Upper lobe of right lung (tissue), 1 donor: ENCODE data around the gene LYPD3. TPM values are rescaled to one million over a fixed set of nuclear protein-coding genes. Genes with fewer than 3 reads are reported as not detected.
"Not testable (repeated sequence)": the region's sequence is repeated elsewhere in the genome, so short reads cannot be mapped to it uniquely, and the experiment has no call there.

Experiments used
- ATAC-seq: fragments of 200-7000 bp; cut with Tn5 transposase; one replicate; pipeline ENCODE4 v1.9.1; 2020; ENCODE audit warnings: mild to moderate bottlenecking, moderate library complexity
- DNase-seq: peaks from one replicate; pipeline ENCODE4 v3.0.0-alpha.2; 2020
- H3K27ac ChIP-seq: fragments of 200-600 bp; one replicate; pipeline ENCODE4 v1.8.0; 2022
- H3K27me3 ChIP-seq: fragments of 200-600 bp; one replicate; pipeline ENCODE4 v1.8.0; 2022; ENCODE audit warnings: mild to moderate bottlenecking
- H3K36me3 ChIP-seq: fragments of 200-600 bp; one replicate; pipeline ENCODE4 v1.8.0; 2022
- H3K4me1 ChIP-seq: fragments of 200-600 bp; one replicate; pipeline ENCODE4 v1.8.0; 2022
- H3K4me3 ChIP-seq: fragments of 200-600 bp; one replicate; pipeline ENCODE4 v1.8.0; 2022; ENCODE audit warnings: mild to moderate bottlenecking
- H3K9me3 ChIP-seq: fragments of 200-600 bp; one replicate; pipeline ENCODE4 v1.8.0; 2022
- intact Hi-C: fragments of 100-400 bp; cut with DNase I; formaldehyde crosslinking; loops from one replicate; pipeline ENCODE4 v1.11.0; 2022
- total RNA-seq: library from RNA; stranded (reverse); fragmentation: NEBNext Ultra II Directional; extraction: Animal tissue kit (Norgen Biotek cat#: 25700); gene quantifications from one replicate; pipeline ENCODE4 v1.2.1, GENCODE V29; 2021
- TF ChIP-seq, protein P1 (sequence below): fragments of 200-600 bp; IDR thresholded peaks from one replicate; pipeline ENCODE4 v1.8.0; 2022; ENCODE audit warnings: antibody characterized with exemption
- donor health status: DM: no; HTN: yes; CAD: no; lungs with severe emphysema.

Gene LYPD3
- total RNA-seq, 1 donor from 2014 or later, result 0.75 TPM

DNA sequence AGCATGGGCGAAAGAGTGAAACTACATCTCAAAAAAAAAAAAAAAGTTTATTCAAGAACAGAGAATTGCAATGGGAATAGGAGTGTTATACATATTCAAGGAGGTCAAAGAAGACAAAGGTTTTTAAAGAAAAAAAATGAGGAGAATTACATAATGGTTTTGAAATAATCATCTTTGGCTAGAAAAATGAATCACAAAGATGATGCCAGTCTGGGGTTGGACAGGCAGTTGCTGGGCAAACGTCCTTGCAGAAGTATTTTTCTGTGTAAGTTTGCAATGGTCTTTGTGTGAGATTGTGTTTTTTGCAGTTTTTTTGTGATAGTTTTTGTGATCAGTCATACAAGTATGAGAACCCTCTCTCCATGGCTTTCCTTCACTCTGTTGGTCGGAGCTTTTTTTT lies 23.7 kb downstream of the LYPD3 start:
- Histone ChIP-seq H3K9me3 (no peaks in the 10 kb centered on the region), H3K27ac (no peak overlapping the region), H3K4me1 (peaks cover 11% of the 10 kb centered on the region), H3K27me3 (no peaks in the 10 kb centered on the region), H3K36me3 (no peaks in the 10 kb centered on the region), H3K4me3 (no peak overlapping the region)
- TF ChIP-seq, protein P1, sequence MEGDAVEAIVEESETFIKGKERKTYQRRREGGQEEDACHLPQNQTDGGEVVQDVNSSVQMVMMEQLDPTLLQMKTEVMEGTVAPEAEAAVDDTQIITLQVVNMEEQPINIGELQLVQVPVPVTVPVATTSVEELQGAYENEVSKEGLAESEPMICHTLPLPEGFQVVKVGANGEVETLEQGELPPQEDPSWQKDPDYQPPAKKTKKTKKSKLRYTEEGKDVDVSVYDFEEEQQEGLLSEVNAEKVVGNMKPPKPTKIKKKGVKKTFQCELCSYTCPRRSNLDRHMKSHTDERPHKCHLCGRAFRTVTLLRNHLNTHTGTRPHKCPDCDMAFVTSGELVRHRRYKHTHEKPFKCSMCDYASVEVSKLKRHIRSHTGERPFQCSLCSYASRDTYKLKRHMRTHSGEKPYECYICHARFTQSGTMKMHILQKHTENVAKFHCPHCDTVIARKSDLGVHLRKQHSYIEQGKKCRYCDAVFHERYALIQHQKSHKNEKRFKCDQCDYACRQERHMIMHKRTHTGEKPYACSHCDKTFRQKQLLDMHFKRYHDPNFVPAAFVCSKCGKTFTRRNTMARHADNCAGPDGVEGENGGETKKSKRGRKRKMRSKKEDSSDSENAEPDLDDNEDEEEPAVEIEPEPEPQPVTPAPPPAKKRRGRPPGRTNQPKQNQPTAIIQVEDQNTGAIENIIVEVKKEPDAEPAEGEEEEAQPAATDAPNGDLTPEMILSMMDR, result no peak
- intact Hi-C loops, result no loop called here
- DNase-seq (no peak), ATAC-seq (no peak)

DNA sequence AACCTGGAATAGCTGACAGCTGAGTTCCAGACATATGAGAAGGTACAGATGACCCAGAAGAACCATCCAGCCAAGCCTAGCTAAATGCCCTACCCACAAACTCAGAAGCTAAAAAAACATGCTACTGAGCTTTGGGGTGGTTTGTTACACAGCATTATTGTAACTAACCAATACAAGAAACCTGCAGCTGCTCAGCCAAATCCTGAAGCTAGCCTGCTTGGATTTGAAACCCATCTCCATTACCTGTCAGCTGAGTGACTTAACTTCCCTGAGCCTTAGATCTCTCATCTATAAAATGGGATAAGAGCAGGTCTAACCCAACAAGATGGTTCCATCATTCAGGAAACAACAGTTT lies 25.7 kb downstream of the LYPD3 start:
- no peaks in the 10 kb centered on the region for H3K36me3 ChIP-seq
- H3K4me3 ChIP-seq, result no peak overlapping the region
- no peaks in the 10 kb centered on the region for H3K9me3 ChIP-seq
- no peaks in the 10 kb centered on the region for H3K27me3 ChIP-seq
- intact Hi-C loops, result no loop called here
- TF ChIP-seq, protein P1, result no peak
- no peak for ATAC-seq
- no peak for DNase-seq
- peaks cover 11% of the 10 kb centered on the region for H3K4me1 ChIP-seq
- H3K27ac ChIP-seq, result no peak overlapping the region

DNA sequence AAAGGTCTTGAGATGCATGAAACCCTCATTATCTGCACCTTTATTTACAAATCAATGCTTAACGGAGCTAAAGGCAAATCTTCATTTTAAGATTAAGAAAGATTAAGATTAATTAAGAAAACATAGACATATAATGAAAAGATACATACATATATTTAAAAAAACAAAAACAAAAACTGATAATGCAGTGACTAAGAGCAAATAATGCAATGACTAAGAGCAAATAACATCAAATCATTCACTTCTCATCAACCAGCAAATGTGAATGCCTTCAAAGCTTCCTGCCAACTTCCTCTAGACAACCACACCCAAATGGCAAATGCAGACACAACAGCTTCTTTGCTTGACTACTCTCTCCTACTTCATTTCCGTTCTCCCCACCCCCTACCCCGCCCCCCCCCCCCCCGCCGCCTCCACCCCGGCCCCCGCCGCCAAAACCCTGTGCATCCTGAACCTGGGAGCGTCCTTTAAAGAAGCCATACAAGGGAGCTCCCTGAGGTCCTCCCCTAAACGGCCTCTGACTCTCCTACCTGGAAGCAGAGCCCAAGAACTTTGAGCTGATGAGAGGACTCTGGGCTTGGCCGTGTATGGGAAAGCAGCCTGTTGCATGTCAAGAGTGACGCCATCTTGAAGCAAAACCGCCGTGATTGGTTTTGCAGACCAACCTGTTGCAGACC lies 26.2 kb downstream of the LYPD3 start:
- Histone ChIP-seq H3K4me1 (peaks cover 11% of the 10 kb centered on the region), H3K36me3 (no peaks in the 10 kb centered on the region), H3K27me3 (no peaks in the 10 kb centered on the region), H3K27ac (no peak overlapping the region), H3K4me3 (no peak overlapping the region), H3K9me3 (no peaks in the 10 kb centered on the region)
- DNase-seq (no peak), ATAC-seq (peak; percentile 68)
- intact Hi-C loops, result no loop called here
- TF ChIP-seq, protein P1, result no peak

DNA sequence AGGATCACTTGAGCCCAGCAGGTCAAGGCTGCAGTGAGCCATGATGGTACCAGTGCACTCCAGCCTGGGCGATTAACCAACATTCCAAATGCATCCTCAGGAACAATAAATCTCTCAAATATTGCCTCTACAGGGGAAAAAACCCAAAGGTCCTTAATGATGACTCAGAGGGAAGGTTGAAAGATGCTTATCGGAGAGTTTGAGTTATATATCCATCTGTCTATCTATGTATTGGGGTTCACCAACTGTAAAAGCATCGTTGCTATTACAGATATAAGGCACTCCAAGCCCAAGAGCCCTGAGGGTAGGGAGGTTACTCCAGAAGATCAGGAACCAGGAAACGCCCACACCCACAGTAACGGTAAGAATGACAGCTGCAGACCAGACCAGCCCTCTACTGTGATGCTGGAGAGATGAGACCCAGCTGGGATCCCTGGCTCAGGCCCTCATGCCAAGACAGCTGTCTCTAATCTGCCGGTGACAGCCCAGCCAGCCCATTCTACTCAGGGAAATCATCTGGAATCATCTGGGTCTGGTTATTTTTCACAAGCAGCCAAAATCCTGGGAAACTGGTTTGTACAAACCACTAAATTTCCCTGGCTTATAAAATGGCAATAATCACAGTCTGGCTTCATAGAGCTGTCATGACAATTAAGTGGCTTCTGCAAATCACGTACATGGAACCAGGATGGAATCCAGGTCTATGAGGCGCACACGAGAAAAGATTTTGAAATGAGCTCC lies 26.9 kb downstream of the LYPD3 start:
- peak; percentile 67 for ATAC-seq
- TF ChIP-seq, protein P1, result no peak
- no peak for DNase-seq
- H3K27ac ChIP-seq, result peak overlapping the region; percentile 27
- intact Hi-C loops, result no loop called here
- H3K36me3 ChIP-seq, result no peaks in the 10 kb centered on the region
- H3K9me3 ChIP-seq, result no peaks in the 10 kb centered on the region
- no peaks in the 10 kb centered on the region for H3K27me3 ChIP-seq
- no peak overlapping the region for H3K4me3 ChIP-seq
- peaks cover 11% of the 10 kb centered on the region for H3K4me1 ChIP-seq

DNA sequence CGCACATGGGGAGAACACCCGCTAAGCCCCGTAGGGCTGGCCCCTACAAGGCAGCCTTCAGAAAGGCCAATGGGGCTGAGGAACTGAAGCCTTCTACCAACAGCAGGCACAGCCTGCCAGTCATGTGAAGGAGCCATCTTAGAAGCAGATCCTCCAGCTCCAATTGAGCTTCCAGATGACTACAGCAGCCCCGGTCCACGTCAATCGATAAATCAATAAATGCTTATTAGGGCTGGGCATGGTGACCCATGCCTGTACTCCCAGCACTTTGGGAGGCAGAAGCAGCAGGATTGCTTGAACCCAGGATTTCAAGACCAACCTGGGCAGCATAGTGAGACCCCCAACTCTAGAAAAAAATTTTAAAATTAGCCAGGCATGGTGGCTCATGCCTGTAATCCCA lies 27.7 kb downstream of the LYPD3 start:
- DNase-seq (no peak), ATAC-seq (no peak)
- intact Hi-C loops, result no loop called here
- Histone ChIP-seq H3K36me3 (no peaks in the 10 kb centered on the region), H3K9me3 (no peaks in the 10 kb centered on the region), H3K4me3 (no peak overlapping the region), H3K27ac (no peak overlapping the region), H3K4me1 (peaks cover 11% of the 10 kb centered on the region), H3K27me3 (no peaks in the 10 kb centered on the region)
- TF ChIP-seq, protein P1, result no peak

DNA sequence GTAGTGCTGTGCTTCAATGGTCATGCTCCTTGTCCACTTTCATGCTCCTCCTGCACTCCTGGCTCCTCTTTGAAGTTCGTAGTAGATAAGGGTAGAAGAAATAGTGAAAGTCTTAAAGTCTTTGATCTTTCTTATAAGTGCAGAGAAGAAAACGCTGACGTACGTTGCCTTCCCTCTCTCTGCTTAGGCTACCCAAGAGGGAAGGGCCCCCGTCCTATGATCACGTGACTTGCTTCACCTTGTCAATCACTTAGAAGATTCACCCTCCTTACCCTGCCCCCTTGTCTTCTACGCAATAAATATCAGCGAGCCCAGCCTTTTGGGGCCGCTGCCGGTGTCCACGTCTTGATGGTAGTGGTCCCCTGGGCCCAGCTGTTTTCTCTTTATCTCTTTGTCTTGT lies 28.1 kb downstream of the LYPD3 start:
- H3K27me3 ChIP-seq, intact Hi-C loops, H3K4me3 ChIP-seq, DNase-seq, H3K27ac ChIP-seq, H3K9me3 ChIP-seq, ATAC-seq, H3K36me3 ChIP-seq: not testable (repeated sequence)
- H3K4me1 ChIP-seq, result peaks cover 11% of the 10 kb centered on the region
